SK-N-SH (cell line): ENCODE measurements around the gene NBEAL2. TPM values are rescaled to one million over a fixed set of nuclear protein-coding genes. Genes with fewer than 3 reads are reported as not detected.
A peak's percentile ranks its signal among the peaks of the same experiment; 100 is the strongest.

Source experiments
- CTCF ChIA-PET: fragments of 300-600, 350-600 bp; formaldehyde crosslinking; extraction: SDS; loops from one replicate; lab custom pipeline; 2021; lab: Yijun Ruan, JAX
- POLR2A ChIA-PET: fragments of 350-600 bp; sonication (Branson Sonifier 250); formaldehyde crosslinking; extraction: SDS; loops from one replicate; lab custom pipeline; 2020; ENCODE audit warnings: antibody characterized with exemption, inconsistent platforms; lab: Yijun Ruan, JAX
- DNase-seq: peaks from one replicate; pipeline ENCODE4 v3.0.0; 2012
- H2AFZ ChIP-seq: fragments of 200-600 bp; sonication (generic); 2 replicates; pipeline ENCODE4 v1.8.1; 2016; ENCODE audit warnings: antibody characterized with exemption, mild to moderate bottlenecking, low read depth
- H3F3A ChIP-seq: fragments of 200-600 bp; sonication (generic); replicated peaks from 2 replicates; pipeline ENCODE3; 2016; ENCODE audit warnings: antibody characterized with exemption, mild to moderate bottlenecking; ENCODE audit not compliant: insufficient read depth
- H3K27ac ChIP-seq, 2 experiments: fragments of 200-500 bp in 1 of 2; fragments of 200-600 bp in 1 of 2; sonication (Bioruptor generic) in 1 of 2; sonication (generic), shearing (Covaris generic) in 1 of 2; 2 replicates each; pipeline versions ENCODE4 v1.5.1 to v1.6.1; 2014 to 2016; ENCODE audit warnings: low read depth in 2 of 2, inconsistent platforms in 1 of 2, low read length in 1 of 2, mild to moderate bottlenecking in 1 of 2, mixed read lengths in 1 of 2
- H3K27me3 ChIP-seq: fragments of 200-600 bp; sonication (generic), shearing (Covaris generic); 2 replicates; pipeline ENCODE4 v1.6.1; 2016; ENCODE audit warnings: mixed run types; ENCODE audit not compliant: insufficient read depth
- H3K36me3 ChIP-seq, 2 experiments: fragments of 200-500 bp in 1 of 2; fragments of 200-600 bp in 1 of 2; sonication (Bioruptor generic) in 1 of 2; sonication (generic) in 1 of 2; replicated peaks in 1 of 2; 2 replicates each; pipeline versions ENCODE3 to v1.5.1; 2014 to 2016; ENCODE audit warnings: low read length in 1 of 2, mild to moderate bottlenecking in 1 of 2; ENCODE audit not compliant: insufficient read depth in 2 of 2, control insufficient read depth in 1 of 2
- H3K4me1 ChIP-seq, 2 experiments: fragments of 200-500 bp in 1 of 2; fragments of 200-600 bp in 1 of 2; sonication (Bioruptor generic) in 1 of 2; sonication (generic), shearing (Covaris generic) in 1 of 2; 2 replicates each; pipeline versions ENCODE4 v1.5.1 to v1.6.1; 2014 to 2016; ENCODE audit warnings: low read depth in 1 of 2, low read length in 1 of 2, mixed run types in 1 of 2; ENCODE audit not compliant: insufficient read depth in 2 of 2, control insufficient read depth in 1 of 2
- H3K4me2 ChIP-seq: fragments of 200-600 bp; sonication (generic), shearing (Covaris generic); 2 replicates; pipeline ENCODE4 v1.6.1; 2017; ENCODE audit warnings: mixed run types
- H3K4me3 ChIP-seq, 2 experiments: fragments of 200-500 bp in 1 of 2; fragments of 200-600 bp in 1 of 2; sonication (Bioruptor generic) in 1 of 2; sonication (generic), shearing (Covaris generic) in 1 of 2; 2 replicates each; pipeline versions ENCODE4 v1.5.1 to v1.8.1; 2014 to 2016; ENCODE audit warnings: low read depth in 2 of 2, inconsistent platforms in 1 of 2, low read length in 1 of 2, mild to moderate bottlenecking in 1 of 2, mixed read lengths in 1 of 2, moderate library complexity in 1 of 2
- H3K79me2 ChIP-seq: fragments of 200-600 bp; sonication (generic); 2 replicates; pipeline ENCODE4 v1.8.1; 2017; ENCODE audit warnings: mild to moderate bottlenecking; ENCODE audit not compliant: insufficient read depth
- H3K9ac ChIP-seq: fragments of 200-600 bp; sonication (generic); 2 replicates; pipeline ENCODE4 v1.6.1; 2017; ENCODE audit warnings: mixed run types
- H3K9me2 ChIP-seq: fragments of 200-600 bp; sonication (generic); 2 replicates; pipeline ENCODE4 v1.6.1; 2017; ENCODE audit warnings: mixed run types
- H3K9me3 ChIP-seq: fragments of 200-600 bp; sonication (generic); 2 replicates; pipeline ENCODE4 v1.6.1; 2017; ENCODE audit warnings: mixed run types, mild to moderate bottlenecking, moderate library complexity
- H4K20me1 ChIP-seq: fragments of 200-600 bp; sonication (generic); 2 replicates; pipeline ENCODE4 v1.6.1; 2017; ENCODE audit warnings: mild to moderate bottlenecking, mixed run types; ENCODE audit not compliant: insufficient read depth
- CHD2 ChIP-seq: fragments of 150-350 bp; IDR thresholded peaks from 2 replicates; pipeline ENCODE4 v1.6.1; 2018; ENCODE audit warnings: low read length; ENCODE audit not compliant: partially characterized antibody
- CTCF ChIP-seq: fragments of 200-600 bp; sonication (generic); IDR thresholded peaks from 2 replicates; pipeline ENCODE4 v1.6.1; 2017; ENCODE audit warnings: antibody characterized with exemption, mild to moderate bottlenecking, moderate library complexity
- ELF1 ChIP-seq: IDR thresholded peaks from 2 replicates; pipeline ENCODE4 v1.4.0; 2012
- GATA2 ChIP-seq: sonication (generic); formaldehyde crosslinking; IDR thresholded peaks from 2 replicates; pipeline ENCODE4 v1.5.0; 2020; ENCODE audit warnings: mild to moderate bottlenecking, missing genetic modification reagents
- NRF1 ChIP-seq: IDR thresholded peaks from 2 replicates; pipeline ENCODE4 v1.6.1; 2012; ENCODE audit warnings: low read depth, mild to moderate bottlenecking, low read length
- PBX3 ChIP-seq: IDR thresholded peaks from 2 replicates; pipeline ENCODE4; 2012
- SMC3 ChIP-seq: IDR thresholded peaks from 2 replicates; pipeline ENCODE4 v1.6.1; 2012; ENCODE audit warnings: low read depth, low read length, improper control_type of control experiment
- TCF12 ChIP-seq: IDR thresholded peaks from 2 replicates; pipeline ENCODE4 v1.4.0; 2012
- USF1 ChIP-seq: IDR thresholded peaks from 2 replicates; pipeline ENCODE4 v1.4.0; 2012; ENCODE audit warnings: low read depth, borderline replicate concordance
- WGBS: methylation state at CpG from one replicate; pipeline ENCODE4 v1.1.6; 2017; ENCODE audit warnings: low lambda C conversion rate; 5-methylcytosine and 5-hydroxymethylcytosine counted together
- polyA plus RNA-seq, 3 experiments: library from polyadenylated mRNA; depleted of rRNA; stranded (reverse); fragments of >200 nt; gene quantifications; 2 replicates each; pipeline ENCODE4 v1.2.3, GENCODE V29; 2012

The NBEAL2 gene
- polyA plus RNA-seq, 1 of the 3 experiments (the other 2 are of a cell fraction), result 20.3 TPM

GRCh38 chr3:47007482-47008233 lies 28.2 kb downstream of the NBEAL2 start:
- 94% methylated on average over 7 of the region's 16 CpGs for WGBS
- CTCF ChIA-PET, result interaction anchor here (1.0 to 4.7 kb wide), 6 partner anchors 9 to 98 kb away, joined by 3 to 16 read pairs (median 6); partner anchors contain the start of gene NBEAL2
- no peak overlapping the region for H3K27ac ChIP-seq

More at GRCh38 chr3:47007482-47008233, 28.2 kb downstream of the NBEAL2 start:
- Histone ChIP-seq H4K20me1 (no peaks in the 10 kb centered on the region), H3K27me3 (no peaks in the 10 kb centered on the region), H2AFZ (no peak overlapping the region), H3K79me2 (no peaks in the 10 kb centered on the region), H3K9ac (no peak overlapping the region), H3K36me3 (peaks cover 0 to 2% of the 10 kb centered on the region in 2 experiments), H3K4me3 (no peak overlapping the region), H3K4me2 (no peak overlapping the region), H3K9me2 (no peaks in the 10 kb centered on the region), H3K9me3 (no peaks in the 10 kb centered on the region), H3F3A (no peaks in the 10 kb centered on the region), H3K4me1 (peaks cover 0 to 15% of the 10 kb centered on the region in 2 experiments; a peak in 1 of 4 replicates)
- no peak for TF ChIP-seq CTCF
- no peak for TF ChIP-seq NRF1
- TF ChIP-seq CHD2, result no peak
- no peak for TF ChIP-seq PBX3
- no peak for TF ChIP-seq ELF1
- TF ChIP-seq SMC3, result no peak
- no peak for TF ChIP-seq GATA2 (CRISPR knock-in tag)
- TF ChIP-seq TCF12, result no peak
- TF ChIP-seq USF1, result no peak
- DNase-seq, result peak; percentile 26
- POLR2A ChIA-PET, result no interaction called here
